Muscle of arm (tissue), 12 donors: ENCODE results near the gene SLC12A7. TPM values are rescaled to one million over a fixed set of nuclear protein-coding genes. Genes with fewer than 3 reads are reported as not detected.

Experiments used
- DNase-seq: peaks from one replicate; pipeline ENCODE4 v3.0.0-alpha.2; 2013
- polyA plus RNA-seq, 12 donors: library from polyadenylated mRNA; unstranded; fragments of 120-200 nt; gene quantifications; one replicate each; pipeline ENCODE4 v1.2.1, GENCODE V29; 2013; ENCODE audit not compliant: insufficient read length in 12 of 12

SLC12A7 gene
- polyA plus RNA-seq, 12 donors, result 6.5 to 19.8 (median 8.5) TPM; not detected in 1

- no peak for DNase-seq
Observed at GRCh38 chr5:1052641-1053390, 59.0 kb downstream of the SLC12A7 start.

GRCh38 chr5:1052076-1052475 is 59.8 kb downstream of the SLC12A7 start:
- DNase-seq, result no peak

- DNase-seq, result no peak
Observed at GRCh38 chr5:1051366-1051720, 60.5 kb downstream of the SLC12A7 start.

- no peak for DNase-seq
Observed at GRCh38 chr5:1050423-1051365, 61.2 kb downstream of the SLC12A7 start.

GRCh38 chr5:1048861-1049838 is 62.7 kb downstream of the SLC12A7 start:
- no peak for DNase-seq

GRCh38 chr5:1048162-1048721 is 63.6 kb downstream of the SLC12A7 start:
- DNase-seq, result no peak

GRCh38 chr5:1047332-1047965 is 64.4 kb downstream of the SLC12A7 start:
- DNase-seq, result no peak

- DNase-seq, result no peak
Observed at GRCh38 chr5:1045960-1046560, 65.8 kb downstream of the SLC12A7 start.

- DNase-seq, result no peak
Observed at GRCh38 chr5:1044117-1044516, 67.7 kb downstream of the SLC12A7 start.

GRCh38 chr5:1043327-1043726 is 68.5 kb downstream of the SLC12A7 start:
- DNase-seq, result no peak

- DNase-seq, result no peak
Observed at GRCh38 chr5:1042626-1043025, 69.2 kb downstream of the SLC12A7 start.

- no peak for DNase-seq
Observed at GRCh38 chr5:1041225-1042143, 70.4 kb downstream of the SLC12A7 start.

GRCh38 chr5:1040571-1040970 is 71.3 kb downstream of the SLC12A7 start:
- DNase-seq, result no peak

- no peak for DNase-seq
Observed at GRCh38 chr5:1039706-1040260, 72.1 kb downstream of the SLC12A7 start.

GRCh38 chr5:1039210-1039548 is 72.7 kb downstream of the SLC12A7 start:
- DNase-seq, result no peak

- DNase-seq, result no peak
Observed at GRCh38 chr5:1038417-1039209, 73.2 kb downstream of the SLC12A7 start.

- no peak for DNase-seq
Observed at GRCh38 chr5:1037671-1038416, 74.0 kb downstream of the SLC12A7 start.
